Gastroesophageal sphincter (tissue), 3 donors: Measurements from ENCODE around the gene BAG3.

Experiments used
- POLR2AphosphoS5 ChIP-seq: sonication (generic); formaldehyde crosslinking; IDR thresholded peaks from one replicate; pipeline ENCODE4 v1.6.1; 2017; ENCODE audit warnings: antibody characterized with exemption
- TF ChIP-seq, protein P1 (sequence below), 4 experiments: fragments of 200-600 bp in 2 of 4; fragments of 450-650 bp in 2 of 4; sonication (generic) in 1 of 4; IDR thresholded peaks; one replicate each; pipeline ENCODE4 v1.5.1; 2017 to 2019; ENCODE audit warnings: antibody characterized with exemption in 4 of 4, mild to moderate bottlenecking in 2 of 4, moderate library complexity in 2 of 4

DNA sequence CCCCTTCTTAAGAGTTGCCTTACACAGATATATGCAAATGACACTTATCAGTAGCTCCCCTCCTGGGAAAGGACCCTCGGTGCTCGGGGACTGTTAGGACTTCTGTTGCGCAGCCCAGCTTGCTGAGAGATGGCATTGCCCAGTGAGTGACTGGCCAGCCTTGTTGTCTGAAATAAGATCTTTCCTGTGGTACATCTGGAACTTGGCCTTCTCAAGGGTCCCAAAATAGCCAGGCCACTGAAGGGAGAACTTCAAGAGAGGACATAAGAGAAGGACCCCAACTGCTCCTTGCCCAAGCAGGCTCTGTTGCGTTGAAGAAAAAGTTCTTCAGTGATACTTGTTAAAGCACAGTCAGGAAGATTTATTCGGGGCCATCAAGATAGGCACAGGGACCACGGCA lies 17.3 kb downstream of the BAG3 start:
- TF ChIP-seq POLR2AphosphoS5, result no peak
- TF ChIP-seq, protein P1, sequence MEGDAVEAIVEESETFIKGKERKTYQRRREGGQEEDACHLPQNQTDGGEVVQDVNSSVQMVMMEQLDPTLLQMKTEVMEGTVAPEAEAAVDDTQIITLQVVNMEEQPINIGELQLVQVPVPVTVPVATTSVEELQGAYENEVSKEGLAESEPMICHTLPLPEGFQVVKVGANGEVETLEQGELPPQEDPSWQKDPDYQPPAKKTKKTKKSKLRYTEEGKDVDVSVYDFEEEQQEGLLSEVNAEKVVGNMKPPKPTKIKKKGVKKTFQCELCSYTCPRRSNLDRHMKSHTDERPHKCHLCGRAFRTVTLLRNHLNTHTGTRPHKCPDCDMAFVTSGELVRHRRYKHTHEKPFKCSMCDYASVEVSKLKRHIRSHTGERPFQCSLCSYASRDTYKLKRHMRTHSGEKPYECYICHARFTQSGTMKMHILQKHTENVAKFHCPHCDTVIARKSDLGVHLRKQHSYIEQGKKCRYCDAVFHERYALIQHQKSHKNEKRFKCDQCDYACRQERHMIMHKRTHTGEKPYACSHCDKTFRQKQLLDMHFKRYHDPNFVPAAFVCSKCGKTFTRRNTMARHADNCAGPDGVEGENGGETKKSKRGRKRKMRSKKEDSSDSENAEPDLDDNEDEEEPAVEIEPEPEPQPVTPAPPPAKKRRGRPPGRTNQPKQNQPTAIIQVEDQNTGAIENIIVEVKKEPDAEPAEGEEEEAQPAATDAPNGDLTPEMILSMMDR (IDR thresholded peaks at IDR 0.05), result no peak
